Endothelial cell of hepatic sinusoid (primary cell): ENCODE measurements around the gene SRPK2.
"Not testable (repeated sequence)": the region's sequence is repeated elsewhere in the genome, so short reads cannot be mapped to it uniquely, and the experiment has no call there.

ENCODE experiments used
- in situ Hi-C: cut with HindIII; loops from 2 replicates; pipeline ENCODE4 v1.10.0; 2017; ENCODE audit warnings: low sequenced_read_pairs

SRPK2 gene

DNA sequence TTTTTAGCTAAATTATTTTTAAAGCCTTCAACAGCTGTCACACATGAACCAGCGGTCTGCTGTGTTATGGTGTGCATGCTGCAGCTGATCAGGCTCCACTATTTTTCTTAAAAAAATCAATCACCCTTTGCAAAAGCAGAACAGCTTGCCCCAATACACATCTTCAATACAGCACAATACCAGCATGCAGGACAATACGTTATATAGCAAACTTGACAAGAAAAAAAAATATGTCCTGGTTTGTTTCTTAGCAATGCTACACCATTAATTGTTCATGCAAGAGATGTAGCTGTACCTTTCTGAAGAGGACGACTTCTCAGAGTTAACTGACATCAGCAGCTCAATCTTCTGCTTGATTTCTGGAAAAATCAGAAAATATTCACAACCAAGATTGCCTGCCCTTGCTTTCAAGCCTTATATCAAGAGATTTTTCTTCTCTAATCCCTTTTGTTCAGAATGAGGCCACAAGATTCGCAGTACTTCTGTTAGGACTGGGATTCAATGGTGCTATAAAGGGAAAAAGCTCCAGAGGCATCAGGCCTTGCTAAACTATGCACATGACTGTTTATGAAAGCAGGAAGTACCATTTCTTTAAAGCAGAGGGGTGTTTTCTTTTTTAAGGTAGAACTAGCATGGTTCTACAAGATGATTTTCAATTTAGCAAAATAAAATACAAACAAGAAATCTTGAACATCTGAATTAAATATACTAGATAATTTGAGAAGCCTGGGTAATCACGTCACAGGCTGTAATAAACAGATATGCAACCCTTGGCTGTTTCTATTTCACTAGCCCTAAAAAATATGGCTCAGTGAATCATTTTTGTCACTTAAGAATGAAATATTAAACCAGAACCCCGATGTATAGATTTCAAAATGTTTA is 120.0 kb downstream of the SRPK2 start:
- in situ Hi-C loops = no loop called here

DNA sequence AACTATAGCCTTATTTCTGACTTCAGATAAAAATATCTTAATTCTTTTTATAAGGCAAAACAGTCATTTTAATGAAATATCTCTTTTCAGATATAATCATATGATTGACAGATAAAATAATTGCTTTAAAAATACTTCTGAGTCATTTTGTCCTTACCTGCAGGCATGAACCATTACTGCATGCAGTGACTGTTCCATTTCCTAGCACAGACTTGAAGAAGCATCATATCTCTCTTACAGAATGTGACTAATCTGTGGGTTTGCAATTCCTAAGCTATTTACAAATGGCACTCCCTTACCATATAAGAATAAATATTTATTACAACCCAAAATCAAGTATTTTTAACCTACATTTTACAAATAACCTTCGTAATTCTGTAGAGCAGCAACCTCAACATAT is 120.7 kb downstream of the SRPK2 start:
- in situ Hi-C loops = no loop called here

DNA sequence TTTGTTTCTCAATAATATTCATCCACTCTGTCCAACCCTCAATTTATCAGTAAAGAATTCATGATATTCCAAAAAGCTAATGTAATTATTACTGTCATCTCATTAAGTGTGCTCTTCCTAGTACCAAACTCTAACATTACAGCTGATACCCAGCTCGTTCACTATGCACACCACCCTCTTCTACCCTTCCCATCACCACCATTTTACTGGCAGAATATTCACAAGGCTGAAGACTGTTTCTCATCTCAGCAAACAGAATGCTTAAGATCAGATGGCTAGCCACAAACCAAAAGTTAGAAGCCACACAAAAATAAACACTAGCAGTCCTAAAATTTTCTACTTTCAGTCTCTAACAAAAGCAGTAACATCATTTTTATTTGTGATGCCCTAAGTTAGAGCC is 121.5 kb downstream of the SRPK2 start:
- in situ Hi-C loops = no loop called here

DNA sequence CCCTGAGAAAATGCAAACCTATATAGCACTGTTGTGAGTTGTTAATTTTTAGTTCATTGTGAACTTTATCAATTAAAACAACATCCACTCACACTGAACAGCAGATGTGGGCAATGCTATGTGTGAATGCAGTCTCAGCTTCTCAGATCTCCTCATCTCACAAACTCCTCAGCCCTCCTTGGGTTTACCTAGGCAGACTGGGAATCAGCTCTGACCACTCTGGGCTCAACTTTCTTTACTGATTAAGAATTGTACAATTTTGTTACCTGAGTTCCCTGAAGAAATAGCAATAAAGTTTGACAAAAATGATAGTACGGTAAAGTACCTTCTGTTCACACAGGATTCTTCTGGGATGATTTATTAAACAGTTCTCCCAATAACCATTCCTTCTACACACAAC is 124.0 kb downstream of the SRPK2 start:
- in situ Hi-C loops = no loop called here

DNA sequence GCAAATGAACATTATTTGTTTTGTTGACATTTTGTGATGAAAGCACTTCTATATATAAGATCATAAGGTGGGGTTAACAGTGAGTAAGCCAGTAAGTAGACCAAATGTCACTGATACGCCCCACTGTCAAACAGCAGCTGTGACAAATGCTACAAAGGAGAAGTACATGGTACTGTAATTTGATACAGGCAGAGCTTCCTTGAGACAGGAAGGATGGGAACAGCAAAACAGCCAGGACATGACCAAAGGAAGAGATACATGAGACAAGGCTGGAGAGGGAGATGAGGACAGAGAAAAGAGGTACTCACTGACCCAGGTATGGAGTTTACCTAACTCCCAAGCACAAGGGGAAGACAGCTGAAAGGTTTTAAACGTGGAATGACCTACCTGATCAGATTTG is 127.0 kb downstream of the SRPK2 start:
- in situ Hi-C loops = no loop called here

DNA sequence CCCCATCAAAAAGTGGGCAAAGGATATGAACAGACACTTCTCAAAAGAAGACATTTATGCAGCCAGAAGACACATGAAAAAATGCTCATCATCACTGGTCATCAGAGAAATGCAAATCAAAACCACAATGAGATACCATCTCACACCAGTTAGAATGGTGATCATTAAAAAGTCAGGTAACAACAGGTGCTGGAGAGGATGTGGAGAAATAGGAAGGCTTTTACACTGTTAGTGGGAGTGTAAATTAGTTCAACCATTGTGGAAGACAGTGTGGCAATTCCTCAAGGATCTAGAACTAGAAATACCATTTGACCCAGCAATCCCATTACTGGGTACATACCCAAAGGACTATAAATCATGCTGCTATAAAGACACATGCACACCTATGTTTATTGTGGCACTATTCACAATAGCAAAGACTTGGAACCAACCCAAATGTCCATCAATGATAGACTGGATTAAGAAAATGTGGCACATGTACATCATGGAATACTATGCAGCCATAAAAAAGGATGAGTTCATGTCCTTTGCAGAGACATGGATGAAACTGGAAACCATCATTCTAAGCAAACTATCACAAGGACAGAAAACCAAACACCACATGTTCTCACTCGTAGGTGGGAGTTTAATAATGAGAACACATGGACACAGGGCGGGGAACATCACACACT is 128.4 kb downstream of the SRPK2 start:
- in situ Hi-C loops = not testable (repeated sequence)

DNA sequence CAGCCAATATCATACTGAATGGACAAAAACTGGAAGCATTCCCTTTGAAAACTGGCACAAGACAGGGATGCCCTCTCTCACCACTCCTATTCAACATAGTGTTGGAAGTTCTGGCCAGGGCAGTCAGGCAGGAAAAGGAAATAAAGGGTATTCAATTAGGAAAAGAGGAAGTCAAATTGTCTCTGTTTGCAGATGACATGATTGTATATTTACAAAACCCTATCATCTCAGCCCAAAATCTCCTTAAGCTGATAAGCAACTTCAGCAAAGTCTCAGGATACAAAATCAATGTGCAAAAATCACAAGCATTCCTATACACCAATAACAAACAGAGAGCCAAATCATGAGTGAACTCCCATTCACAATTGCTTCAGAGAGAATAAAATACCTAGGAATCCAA is 129.8 kb downstream of the SRPK2 start:
- in situ Hi-C loops = not testable (repeated sequence)

DNA sequence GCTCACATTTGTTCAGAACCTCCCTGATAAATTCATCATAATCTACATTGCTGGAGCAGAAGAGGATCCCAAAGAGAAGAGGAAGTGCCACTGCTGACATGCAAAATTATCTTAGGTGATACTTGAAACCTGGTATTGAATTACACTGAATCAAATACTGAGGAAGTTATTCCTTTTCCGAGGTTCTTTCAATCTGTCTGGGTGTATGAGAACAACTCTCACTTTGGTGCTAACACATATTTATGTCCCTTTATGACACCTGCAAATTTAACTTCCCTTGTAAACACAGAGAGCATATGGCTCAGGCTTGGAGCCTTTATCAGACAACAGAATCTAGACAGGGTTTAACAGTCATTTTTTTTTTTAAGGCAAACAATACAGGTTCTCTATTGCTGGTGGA is 131.4 kb downstream of the SRPK2 start:
- in situ Hi-C loops = no loop called here

DNA sequence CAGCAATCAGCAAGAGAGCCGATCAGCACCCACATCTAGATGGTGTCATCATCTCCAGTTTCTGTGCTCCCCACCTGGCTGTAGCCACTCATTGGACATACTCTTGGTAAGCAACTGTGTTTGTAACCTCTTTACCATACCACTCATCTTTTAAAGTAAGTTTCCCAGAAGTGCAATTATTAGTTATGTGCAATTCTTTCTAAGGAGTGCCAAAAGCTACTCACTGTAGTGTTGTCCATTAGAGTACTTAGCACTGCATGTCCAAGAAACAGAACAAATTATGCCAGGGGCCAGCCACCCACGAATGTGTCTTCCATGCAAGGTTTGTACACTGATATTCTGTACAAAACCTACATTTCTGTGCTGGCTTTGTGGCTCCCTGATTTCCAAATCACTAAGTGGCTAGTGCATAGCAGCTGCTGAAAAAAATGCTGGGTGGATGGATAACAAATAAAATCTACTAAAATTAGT is 131.9 kb downstream of the SRPK2 start:
- in situ Hi-C loops = no loop called here

DNA sequence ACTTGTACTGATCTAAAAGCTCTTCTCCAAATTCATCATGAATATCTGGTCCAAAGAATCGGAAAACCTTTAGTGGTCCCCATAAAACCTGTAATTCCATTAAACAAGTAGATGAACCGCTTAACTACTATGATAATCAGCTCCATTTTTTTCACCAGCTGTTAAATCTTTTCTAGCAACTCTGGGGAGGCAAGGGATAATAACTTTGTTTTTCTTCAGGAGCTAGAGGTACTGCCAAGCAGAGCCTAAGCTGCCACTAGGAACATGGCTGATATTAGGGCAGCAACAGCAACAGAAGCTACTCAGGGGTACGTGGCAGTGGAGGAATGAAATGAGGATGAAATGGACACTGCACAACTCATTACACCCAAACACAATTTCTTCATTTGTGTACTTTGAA is 138.0 kb downstream of the SRPK2 start:
- in situ Hi-C loops = no loop called here

DNA sequence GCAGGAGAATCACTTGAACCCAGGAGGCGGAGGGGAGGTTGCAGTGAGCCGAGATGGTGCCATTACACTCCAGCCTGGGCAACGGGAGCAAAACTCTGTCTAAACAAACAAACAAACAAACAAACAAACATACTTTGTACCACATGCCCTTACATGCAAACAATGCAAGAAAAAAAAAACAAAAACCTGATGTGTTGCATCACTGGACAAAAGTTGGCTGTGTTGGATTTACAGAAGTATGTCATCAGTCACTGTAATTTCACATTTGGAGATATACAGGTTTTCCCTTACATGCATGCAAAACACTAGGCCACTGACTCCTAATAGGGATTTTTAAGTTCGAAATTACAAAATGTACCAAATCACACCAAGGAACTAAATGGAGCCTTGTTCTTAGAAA is 138.5 kb downstream of the SRPK2 start:
- in situ Hi-C loops = no loop called here

DNA sequence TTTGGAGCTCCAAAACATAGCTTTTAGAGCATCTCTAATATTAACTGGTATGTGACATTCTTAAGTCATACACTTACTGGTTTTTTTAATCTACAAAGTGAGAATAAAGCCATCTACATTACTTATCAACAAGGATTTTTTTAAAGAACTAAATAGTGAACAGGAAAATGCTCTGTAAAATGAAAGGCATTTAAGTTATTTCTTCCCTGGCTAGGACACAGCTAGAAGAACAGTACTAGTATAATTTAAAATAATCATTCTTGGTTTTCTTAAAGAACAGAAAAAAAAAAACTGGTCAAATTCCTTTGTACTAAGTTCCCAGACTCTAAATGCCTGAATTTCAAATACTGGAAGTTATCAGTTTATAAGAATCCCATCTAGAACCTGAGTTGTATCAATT is 139.5 kb downstream of the SRPK2 start:
- in situ Hi-C loops = no loop called here

DNA sequence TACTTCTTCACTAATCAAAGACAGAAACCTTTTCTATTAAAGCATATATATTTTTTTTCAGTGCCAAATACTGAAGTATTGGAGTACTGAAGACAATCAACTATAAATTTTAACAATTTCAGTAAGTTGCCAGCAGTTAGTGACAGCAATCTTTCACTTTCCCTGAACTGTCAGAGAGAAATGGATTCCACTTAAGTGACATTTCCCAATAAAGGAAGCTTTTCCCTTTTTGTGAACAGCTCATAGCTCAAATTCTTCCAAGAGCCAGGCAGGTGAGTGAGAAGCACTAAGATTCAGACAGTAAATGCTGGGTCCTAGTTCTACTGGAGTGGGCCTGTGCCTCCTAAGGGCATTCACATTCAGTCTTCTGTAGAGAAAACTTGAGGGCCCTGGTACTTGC is 142.0 kb downstream of the SRPK2 start:
- in situ Hi-C loops = no loop called here

DNA sequence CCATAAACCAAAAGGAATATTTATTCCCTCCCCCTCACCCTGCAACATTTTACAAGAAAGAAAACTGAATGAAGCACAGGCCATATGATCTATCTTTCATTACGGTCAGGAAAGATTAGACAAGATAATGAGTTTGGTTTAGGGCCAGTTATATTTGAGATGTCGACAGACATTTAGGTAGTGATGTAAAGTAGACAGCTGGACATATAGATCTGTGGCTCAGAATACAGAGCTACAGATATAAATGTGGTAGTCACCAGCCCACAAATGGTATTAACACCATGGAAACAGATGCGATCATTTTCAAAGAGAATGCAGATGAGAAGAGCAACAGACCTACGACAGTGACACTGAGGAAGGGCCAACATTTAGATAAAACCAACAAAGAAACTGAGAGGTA is 142.5 kb downstream of the SRPK2 start:
- in situ Hi-C loops = no loop called here

DNA sequence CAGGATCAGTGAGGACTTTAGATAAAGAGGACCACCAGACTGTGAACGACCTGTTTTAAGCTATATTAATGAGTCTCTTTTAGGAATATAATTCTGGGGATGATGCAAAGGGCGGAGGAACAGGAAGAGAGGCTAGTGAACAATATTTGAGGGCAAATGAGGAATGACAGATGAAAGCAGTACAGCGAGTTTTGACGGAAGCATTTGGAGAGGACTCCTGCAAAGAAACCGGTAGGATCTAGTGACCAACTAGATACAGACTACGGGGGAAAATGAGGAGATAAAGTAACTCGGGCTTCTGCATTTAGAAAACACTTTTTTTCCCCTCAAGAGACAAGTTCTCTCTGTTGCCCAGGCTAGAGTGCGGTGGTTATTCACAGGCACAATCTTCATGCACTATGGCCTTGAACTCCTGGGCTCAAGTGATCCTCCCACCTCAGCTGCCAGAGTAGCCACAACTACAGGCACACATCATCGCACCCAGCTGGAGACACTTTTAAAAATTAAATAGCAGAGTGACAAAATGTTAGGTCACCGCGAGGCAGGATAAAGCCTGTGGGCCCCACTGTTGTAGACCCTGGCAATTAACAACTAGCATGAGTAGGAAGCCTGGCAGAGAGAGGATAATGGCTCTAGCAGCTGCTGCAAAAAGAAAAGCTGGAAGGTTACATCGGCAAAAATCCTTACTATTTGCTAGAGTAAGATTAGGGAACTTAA is 143.2 kb downstream of the SRPK2 start:
- in situ Hi-C loops = no loop called here

DNA sequence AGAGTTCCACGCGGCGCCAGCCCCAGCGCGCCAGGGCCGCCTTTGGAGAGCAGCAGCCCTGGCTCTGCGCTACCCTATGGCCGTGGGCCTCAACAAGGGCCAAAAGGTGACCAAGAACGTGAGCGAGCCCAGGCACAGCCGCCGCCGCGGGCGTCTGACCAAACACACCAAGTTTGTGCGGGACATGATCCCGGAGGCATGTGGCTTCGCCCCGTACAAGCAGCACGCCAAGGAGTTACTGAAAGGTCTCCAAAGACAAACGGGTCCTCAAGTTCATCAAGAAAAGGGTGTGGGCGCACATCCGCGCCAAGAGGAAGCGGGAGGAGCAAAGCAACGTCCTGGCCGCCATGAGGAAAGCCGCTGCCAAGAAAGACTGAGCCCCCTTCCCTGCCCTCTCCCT is 144.1 kb downstream of the SRPK2 start:
- in situ Hi-C loops = no loop called here

DNA sequence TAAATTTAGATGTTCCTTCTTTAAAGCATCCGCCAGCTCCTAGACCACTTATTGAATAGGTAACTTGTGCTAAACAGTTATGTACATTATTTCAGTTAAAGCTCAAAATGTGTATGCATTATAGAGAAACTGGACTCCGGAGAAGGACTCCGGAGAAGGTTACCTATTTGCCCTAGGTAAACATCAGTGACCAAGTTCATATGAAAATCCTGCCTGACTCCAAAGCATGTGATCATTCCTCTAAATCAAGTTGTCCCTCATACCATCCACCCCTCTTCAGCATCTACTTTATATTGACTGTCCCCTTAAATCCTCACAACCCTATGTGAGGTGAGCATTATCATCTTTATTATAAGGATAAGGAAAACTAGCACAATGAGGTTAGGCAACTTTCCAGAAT is 147.5 kb downstream of the SRPK2 start:
- in situ Hi-C loops = no loop called here

DNA sequence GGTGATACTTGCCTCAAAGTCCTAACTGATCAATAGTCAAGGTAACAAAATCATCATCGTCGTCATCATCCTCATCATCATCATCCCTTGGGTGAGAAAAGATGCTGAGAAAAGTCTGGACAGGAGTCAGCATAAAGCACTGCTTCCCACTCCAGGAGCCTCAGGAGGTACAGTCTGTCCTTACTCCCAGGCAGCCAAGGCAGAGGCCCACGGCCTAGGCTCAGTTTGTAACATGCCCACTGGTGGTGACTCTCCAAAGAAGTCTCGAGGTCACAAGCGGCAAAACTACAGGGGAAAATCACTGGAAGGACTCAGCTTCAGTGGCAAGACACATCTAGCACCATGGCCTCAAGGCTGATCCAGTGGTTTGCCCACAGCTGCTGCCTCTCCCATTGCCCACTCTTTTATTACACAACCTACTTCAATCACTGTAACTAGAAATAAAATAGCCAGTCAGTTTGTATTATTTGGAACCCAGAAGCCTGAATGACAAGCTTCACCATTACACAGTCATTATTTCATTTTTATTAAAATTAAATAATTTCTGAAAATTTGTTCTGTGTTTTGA is 150.4 kb downstream of the SRPK2 start:
- in situ Hi-C loops = no loop called here

DNA sequence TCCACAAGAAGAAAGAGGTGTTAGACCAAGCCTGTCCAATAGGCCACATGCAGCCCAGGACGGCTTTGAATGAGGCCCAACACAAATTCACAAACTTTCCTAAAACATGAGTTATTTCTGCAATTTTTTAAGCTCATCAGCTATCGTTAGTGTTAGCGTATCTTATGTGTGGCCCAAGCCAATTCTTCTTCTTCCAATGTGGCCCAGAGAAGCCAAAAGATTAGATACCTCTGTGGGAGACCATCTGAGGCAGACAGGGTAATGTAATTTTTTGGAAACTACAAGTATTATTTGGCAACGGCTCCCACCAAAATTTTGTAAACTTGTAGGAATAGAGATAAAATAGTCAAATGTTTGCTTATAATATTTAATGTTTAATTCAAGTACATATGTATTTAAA is 153.8 kb downstream of the SRPK2 start:
- in situ Hi-C loops = no loop called here

DNA sequence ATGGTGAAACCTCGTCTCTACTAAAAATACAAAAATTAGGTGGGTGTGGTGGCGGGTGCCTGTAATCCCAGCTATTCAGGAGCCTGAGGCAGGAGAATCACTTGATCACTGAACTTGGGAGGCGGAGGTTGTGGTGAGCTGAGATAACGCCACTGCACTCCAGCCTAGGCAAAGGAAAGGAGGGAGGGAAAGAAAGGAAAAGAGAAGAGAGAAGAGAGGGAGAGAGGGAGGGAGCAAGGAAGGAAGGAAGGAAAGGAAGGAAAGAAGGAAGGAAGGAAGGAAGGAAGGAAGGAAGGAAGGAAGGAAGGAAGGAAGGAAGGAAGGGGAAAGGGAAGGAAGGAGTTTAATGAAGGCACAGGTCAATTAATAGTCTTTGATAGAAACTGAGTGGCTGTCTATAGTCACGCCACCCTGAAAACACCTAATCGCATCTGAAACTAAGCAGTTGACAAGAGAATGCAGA is 155.9 kb downstream of the SRPK2 start:
- in situ Hi-C loops = not testable (repeated sequence)

DNA sequence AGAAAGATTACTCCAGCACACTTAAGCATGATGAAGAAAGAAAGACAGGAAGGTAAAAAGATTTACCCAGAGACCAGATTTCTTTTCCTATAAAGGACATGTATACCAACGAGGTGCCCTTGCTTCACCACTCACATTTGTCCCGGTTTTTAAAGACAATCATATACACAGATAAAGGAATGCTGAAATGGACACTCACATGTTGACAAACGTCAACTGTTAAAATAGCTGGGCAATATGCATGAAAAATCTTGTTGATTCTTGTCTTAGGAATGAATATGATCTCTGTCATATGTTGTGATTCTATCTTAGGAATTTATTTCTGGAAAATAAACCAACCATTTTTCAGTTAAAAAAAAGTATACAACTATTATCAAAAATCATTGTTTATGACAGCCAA is 158.2 kb downstream of the SRPK2 start:
- in situ Hi-C loops = no loop called here
